HG02885 (cell line): ENCODE results near the gene CFAP298.
A peak's percentile ranks its signal among the peaks of the same experiment; 100 is the strongest.
"Not testable (repeated sequence)": the region's sequence is repeated elsewhere in the genome, so short reads cannot be mapped to it uniquely, and the experiment has no call there.

Source experiments
- ATAC-seq: cut with Tn5 transposase; IDR thresholded peaks from one replicate; pipeline ENCODE4 v1.9.1; 2021; ENCODE audit warnings: mild to moderate bottlenecking; ENCODE audit not compliant: unreplicated experiment, poor library complexity

CFAP298 gene, protein sequence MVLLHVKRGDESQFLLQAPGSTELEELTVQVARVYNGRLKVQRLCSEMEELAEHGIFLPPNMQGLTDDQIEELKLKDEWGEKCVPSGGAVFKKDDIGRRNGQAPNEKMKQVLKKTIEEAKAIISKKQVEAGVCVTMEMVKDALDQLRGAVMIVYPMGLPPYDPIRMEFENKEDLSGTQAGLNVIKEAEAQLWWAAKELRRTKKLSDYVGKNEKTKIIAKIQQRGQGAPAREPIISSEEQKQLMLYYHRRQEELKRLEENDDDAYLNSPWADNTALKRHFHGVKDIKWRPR

DNA sequence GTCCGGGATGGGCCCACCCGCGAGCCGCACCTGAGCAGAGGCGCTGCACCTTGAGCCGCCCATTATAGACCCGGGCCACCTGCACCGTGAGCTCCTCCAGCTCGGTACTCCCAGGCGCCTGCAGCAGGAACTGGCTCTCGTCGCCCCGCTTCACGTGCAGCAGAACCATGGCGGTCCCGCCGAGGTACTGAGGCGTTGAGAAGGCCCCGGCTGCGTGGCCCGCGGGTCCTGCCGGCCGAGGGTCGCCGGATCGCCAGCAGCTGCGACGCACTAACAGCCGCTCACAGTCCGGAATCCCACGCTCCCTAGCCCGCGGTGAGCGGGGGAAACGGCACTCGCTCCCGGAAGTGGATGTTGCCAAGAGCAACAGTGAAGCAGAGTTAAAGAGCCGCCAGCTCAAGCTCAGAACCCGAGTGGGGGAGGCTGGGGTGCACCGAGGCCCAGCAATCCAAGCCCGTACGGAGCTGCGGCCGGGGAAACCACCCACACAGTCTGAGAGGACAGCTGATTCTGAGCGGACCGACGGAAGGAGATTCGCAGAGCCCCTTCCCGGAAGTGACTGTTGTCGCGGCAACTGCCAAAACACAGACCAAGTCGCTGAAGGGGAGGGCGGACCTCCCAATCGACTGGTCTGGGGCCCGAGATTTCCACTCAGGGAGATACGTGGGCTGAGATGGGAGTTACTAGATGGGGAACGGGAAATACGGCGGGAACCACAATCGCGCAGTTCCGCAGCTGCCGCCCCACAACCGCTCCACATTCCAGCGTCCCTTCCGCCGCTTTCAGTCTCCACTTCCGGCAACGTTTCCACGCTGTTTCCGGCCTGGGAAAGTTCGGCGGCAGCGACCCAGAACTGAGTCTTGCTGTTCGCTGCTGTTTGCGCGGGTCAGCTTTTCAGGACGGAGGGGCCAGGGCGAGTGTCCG, at the start of gene CFAP298:
Gene CFAP298 (minus strand): TSS at position 303 of the 924 bp plus-strand sequence. CDS start 134 bp downstream, at position 169.
- ATAC-seq: peak; percentile 94

DNA sequence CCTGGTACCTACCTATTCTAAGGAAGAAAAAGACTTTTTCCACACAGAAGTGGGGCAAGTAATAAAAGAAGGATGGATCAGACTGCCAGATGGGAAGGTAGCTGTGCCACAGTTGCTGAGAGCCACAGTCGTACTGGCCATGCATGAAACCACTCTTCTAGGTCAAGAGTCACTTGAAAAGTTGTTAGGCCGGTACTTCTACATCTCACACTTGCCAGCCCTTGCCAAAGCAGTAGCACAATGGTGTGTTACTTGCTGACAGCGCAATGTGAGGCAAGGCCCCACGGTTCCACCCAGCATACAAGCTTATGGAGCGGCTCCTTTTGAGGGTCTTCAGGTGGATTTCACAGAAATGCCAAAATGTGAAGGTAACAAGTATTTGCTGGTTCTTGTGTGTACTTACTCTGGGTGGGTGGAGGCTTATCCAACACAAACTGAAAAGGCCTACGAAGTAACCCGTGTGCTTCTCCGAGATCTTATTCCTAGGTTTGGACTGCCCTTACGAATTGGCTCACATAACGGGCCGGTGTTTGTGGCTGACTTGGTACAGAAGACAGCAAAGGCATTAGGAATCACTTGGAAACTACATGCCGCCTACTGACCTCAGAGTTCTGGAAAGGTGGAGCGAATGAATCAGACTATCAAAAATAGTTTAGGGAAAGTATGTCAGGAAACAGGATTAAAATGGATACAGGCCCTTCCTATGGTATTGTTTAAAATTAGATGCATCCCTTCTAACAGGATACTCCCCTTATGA, 49.0 kb upstream of the CFAP298 start:
- not testable (repeated sequence) for ATAC-seq

DNA sequence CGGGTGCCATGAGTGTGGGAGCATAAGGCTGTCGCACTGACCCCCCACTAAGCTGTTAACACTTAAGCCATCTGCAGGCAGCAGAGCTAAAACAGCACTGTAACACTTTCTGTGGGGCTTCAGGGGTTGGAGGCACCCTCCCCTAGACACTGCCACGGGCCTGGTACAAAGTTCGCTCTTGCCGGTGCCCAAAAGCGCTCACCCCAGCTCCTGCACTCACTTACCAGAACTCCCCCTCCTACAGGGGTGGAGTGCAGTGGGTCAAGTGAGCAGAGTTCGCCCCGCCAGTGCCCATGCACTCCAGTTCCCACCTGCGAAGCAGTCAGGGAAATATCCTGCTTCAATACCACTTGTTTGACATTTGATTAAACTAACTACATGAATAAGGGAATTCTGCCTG, 46.3 kb upstream of the CFAP298 start:
- no peak for ATAC-seq

DNA sequence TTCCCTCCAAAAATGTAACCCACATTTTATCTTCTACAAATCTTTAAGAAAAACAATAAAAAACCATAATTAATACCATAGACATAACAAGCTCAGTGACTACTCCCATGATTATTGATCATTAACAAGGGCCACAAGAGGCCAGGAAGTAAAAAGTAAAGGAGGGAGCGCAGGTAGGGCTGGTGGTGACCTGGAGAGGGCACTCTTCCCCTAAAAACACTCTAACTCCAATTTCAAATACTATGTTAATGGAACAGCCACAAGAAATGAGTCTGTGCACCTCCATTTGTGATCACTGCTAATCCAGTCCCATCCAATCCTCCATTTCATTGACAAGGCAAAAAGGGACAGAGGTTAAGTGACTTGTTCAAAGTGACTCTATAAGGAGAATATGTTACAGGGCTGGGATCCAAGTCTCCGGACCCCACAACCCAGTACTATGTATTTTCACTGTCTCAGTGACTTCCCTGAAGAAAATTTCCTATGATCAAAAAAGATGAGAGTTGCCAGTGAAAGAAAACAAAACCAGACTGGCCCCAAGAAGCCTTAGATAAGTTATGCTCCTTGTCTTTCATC, 41.2 kb upstream of the CFAP298 start:
- peak; percentile 55 for ATAC-seq

DNA sequence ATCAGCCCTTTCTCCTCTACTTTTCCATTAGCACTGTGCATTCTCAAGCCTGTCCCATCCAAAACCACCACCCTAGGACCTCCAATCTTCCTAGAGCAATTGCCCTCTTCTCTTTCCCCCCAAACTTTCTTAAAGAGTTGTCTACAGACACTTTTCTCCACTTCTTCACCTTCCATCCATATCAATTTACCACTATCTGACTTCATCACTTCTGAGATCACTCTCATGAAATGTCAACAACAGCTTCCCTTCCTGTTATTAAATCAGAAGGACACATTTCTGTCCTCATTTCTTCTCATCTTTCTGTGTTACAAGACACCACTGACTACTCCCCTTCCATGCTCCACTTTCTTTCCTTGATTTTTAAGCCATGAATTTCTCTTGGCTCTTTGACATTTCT, 36.0 kb upstream of the CFAP298 start:
- ATAC-seq: no peak

DNA sequence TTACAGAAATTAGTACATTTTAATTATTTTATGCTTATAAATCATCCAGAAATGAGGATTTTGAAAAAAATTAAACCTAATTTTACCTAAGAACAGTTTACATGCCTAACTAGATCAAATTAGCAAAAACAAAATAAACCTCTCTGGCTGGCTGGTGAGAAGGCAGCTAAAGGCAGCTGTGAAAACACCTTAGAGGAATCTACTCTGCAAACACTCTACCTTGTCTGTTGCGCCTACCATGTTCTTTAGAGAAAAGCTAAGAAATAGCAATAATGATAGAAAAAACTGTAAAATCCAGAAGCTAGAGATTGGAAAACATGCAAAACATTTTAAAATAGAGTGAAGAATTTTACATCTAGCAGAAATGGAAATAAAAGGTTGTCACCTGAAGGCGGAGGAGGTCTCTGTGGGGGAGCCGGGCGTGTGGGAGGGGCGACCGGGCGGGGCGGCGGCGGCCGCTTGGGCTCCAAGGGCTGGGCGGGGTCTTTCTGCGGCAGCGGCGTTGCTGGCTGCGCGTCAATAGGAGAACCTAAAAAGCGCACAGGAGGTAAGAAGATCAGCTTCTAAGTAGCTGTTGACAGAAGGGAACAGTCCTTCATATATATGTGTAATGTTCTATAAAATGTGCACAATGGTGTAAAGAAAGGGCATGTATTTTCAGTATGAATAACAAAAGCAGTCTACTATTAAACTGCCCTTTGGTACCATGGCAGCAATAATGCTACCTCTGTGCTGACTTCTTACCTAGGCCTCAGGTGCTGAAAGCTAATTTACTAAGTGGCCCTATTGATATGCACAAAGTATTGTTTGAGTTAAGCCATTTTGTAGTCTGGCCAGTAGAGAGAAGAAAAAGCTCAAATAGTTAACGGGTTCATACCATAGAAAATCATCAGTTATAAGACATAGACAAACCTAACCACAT, 33.3 kb upstream of the CFAP298 start:
- ATAC-seq: no peak

DNA sequence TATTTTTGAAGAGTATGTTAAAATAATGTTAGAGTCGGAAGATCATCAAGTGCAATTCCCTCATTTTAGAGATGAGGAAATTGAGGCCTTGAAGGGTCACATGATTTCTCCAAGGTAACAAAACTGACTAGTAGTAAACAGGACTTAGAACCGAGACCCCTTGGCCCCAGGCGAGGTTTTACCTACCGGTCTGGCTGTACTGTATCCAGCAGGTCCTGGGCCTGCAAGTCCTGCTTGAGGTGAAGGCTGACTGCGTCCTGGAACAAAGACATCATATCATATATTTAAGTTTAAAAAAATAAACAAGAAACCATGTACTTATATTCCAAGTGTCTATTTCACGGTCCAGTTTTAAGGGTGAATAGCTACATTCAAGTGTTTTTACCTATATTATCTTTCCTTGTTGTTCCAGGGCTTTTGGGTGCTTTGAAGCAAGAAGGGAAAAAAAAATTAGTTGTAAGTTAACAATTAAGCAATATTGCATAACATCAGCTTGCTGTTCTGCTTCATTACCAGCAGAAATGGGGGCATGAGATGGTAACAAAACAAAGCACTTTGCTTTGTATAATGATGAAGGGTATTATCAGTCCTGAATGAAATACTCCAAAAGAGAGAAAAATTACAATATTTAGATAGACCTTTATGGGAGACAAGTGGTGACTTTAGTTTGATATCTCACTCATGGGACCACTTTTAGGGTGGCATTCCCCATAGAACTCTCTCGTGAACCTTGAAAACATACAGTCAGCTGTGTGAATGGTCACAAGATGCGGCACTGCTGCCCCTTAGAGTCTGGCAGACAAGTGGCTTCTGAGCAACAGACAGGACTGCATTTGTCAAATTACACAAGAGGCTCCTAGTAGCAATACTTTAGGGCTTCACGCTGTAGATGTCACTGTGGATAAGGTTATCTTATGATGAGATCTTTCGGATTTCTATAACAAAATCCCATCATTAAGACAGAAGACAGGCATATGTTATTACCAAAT, 29.8 kb upstream of the CFAP298 start:
- ATAC-seq: no peak

DNA sequence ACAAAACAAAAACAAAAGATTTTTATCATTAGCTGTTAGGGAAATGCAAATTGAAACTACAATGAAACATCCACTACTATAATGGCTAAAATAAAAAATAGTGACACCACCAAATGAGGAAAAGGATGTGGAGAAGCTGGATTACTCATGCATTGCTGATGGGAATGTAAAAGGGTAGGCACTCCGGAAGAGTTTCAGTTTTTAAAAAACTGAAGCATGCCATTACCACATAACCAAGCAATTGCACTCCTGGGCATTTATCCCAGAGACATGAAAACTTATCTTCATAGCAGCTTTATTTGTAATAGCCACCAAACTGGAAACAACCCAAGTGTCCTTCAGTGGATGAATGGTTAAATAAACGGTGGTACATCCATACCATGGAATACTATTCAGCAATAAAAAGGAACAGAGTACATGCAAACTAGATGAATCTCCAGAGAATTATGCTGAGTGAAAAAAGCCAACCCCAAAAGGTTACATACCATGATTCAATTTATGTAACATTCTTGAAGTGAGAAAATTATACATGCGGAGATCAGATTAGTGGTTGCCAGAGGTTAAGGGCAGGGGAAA, 14.5 kb upstream of the CFAP298 start:
- ATAC-seq: no peak

DNA sequence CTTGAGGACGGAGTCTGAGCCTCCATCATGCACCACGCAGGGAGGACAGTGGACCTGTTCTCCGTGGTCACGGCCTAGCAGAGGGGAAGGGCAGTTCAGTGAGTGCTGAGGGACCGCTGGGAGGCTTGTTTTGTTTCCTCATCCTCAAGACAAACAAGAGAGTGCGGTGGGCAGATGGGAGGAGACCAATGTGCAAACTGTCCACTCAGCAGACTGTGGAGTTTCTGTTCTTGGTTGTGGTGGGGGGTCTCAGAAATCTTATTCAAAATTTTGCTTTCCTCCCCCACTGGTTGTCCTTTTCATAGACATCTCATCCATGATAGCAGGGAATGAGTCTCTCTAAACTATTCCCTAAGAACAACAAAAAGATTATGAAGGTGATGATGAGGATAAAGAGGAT, 6.0 kb upstream of the CFAP298 start:
- ATAC-seq: not testable (repeated sequence)

DNA sequence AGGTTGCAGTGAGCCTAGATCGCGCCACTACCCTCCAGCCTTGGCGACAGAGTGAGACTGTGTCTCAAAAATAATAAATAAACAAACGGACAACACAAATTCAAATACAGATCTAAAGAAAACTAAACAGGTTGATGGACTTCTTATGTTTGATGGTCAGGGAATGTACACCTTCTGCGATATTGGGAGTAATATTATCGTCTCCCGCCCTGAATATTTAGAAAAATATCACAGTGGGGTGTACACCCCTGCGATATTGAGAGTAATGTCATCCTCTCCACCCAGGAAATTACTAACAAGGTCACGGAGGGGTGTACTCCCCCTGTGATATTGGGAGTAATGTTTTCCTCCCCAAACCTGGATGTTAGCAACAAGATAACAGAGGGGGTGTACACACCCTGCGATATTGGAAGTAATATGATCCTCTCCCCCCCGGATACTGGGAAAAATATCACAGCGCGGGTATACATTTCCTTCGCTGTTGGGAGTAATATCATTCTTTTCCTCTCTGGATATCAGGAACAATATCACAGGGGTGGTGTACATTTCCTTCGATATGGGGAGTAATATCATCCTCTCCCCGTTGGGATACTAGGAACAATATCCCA, 1.4 kb upstream of the CFAP298 start:
- no peak for ATAC-seq

DNA sequence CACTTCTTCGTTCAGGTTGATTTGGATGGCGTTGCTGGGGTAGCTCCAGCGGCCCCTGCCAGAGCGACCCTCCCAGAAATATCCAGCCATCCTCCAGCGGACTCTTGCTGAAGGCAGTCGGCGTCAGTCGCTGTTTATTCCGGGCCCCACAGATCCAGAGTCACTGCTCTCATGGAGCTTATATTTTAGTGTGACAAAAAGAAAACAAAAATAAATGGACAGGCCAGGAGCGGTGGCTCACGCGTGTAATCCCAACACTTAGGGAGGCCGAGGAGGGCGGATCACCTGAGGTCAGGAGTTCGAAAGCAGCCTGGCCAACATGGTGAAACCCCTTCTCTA, 791 bp upstream of the CFAP298 start:
- no peak for ATAC-seq

DNA sequence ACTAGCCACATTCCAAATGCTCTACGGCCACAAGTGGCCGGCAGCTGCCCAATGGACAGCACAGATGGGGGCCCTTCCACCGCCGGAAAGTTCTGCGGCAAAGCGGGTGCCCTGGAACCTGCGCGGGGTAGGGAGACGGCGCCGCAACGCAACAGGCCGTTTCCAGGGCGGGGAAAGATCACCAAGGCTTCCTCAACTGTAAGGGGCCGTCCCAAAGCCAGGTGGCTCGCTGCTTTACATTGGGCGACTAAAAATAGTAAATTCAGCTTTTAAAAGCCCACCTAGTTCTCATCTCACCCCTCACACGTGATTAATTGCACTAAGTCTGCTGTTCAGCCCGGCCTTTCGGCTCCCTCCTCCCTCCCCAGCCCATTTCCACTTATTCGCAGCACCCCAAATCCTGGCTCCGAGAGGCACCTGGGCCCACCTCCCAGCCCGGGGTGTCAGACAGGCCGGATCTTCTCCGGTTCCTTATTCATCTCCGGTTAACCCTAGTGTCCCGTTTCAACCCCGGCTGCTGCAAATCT, 643 bp downstream of the CFAP298 start:
- peak; percentile 10 for ATAC-seq

DNA sequence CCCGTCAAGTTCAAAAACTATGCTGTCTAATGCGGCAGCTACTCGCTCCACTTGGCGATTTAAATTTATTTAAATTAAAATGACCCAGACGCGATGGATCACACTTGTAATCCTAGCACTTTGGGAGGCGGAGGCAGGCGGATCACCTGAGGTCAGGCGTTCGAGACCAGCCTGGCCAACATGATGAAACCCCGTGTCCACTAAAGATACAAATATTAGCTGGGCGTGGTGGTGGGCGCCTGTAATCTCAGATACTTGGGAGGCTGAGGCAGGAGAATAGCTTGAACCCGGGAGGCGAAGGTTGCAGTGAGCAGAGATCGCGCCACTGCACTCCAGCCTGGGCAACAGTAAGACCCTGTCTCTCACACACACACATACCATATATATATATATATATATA, 1.2 kb downstream of the CFAP298 start:
- ATAC-seq: not testable (repeated sequence)

DNA sequence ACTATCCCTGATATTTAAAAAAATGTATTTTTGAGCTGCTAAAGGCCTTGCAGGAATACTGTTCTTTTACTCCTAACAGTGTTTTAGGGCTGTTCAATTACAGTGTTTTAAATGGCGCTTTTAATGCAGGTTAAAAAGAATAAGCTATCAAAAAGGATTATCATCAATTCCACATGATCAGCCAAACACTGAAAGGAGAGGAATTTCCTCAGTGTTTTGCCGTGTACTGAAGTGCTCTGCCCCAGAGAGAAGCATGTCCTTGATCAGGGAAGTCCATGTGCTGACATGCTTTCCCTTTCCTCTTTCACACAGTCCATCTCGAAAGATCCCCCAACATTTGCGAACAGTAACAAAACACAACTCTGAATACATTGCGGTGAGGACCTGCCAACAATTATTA, 3.3 kb downstream of the CFAP298 start:
- ATAC-seq: no peak

DNA sequence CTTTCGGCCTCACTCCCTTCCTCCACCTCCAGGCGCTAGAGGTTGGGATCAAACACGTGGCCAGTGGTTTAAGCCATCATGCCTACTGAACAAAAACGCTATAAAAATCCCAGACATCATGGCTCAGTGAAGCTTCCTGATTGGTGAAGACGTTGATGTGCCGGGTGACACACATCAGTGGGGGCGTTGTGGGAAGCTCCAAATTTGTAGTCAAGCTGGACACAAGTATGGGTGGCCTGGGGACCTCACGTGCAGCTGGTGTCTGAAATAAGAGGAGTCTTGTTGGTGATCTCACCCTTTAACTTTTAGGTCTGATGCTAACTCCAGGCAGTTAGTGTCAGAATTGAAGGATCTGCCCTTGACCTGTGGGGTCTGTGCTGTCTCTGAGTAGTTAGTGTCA, 6.7 kb downstream of the CFAP298 start:
- no peak for ATAC-seq

DNA sequence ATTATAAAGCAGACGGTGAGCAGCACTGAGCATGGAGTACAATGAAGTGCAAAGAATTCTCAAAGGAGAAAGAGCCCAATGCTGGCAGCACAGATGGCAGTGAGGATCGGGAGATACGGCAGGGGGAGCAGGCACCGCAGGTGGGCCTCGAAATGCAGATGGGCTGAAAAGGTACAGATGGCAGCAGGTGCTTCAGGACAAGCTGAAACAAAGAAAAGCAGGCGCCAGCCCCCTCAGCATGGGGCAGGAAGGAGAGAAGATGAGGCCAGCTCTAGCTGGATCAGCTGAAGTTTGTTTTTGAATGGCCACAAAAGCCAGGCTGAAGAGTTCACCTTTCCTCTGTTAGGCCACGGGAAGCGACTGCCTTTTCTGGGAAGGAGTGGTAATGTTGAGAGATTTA, 7.7 kb downstream of the CFAP298 start:
- no peak for ATAC-seq

DNA sequence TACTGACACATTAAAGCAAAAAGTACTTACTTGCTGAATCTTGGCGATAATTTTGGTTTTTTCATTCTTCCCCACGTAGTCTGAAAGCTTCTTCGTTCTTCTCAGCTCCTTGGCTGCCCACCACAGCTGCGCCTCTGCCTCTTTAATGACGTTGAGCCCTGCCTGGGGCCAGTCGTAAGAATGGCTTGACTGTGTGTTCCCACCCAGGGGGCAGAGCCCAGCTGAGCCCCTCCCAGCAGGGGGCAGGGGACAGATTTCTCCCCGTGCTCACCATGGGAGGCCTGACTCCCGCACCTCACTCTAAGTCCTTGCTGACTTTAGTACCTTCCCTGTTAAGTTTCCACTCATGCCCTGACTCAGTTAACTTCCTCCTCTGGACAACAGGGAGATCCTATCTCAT, 9.0 kb downstream of the CFAP298 start:
- no peak for ATAC-seq
